HG03442 (cell line): ENCODE results near the gene BTG1.
A peak's percentile ranks its signal among the peaks of the same experiment; 100 is the strongest.

Source experiments
- ATAC-seq: cut with Tn5 transposase; IDR thresholded peaks from one replicate; pipeline ENCODE4 v1.9.1; 2021; ENCODE audit warnings: mild to moderate bottlenecking, moderate library complexity; ENCODE audit not compliant: unreplicated experiment

The BTG1 gene

DNA sequence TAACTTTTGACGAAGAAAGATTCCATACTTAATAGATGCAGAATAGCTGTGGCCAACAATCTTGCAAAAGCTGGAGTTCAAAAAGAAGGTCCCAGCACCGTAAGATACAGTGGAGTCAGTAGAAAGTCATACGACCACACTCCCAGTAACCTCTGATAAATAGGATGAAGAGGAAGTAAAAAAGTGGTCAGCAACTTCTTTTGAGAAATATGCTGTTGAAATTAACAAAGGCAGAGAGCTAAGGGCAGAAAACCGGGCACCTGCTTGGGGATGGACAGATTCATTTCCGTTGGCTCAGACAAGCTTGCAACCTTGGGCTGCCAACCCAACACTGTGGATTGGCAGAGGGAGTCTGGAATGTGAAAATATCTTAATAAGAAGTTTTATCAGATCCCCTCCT is 40.0 kb downstream of the BTG1 start:
- ATAC-seq, result no peak

GRCh38 chr12:92105110-92105509 is 40.5 kb downstream of the BTG1 start:
- no peak for ATAC-seq

DNA sequence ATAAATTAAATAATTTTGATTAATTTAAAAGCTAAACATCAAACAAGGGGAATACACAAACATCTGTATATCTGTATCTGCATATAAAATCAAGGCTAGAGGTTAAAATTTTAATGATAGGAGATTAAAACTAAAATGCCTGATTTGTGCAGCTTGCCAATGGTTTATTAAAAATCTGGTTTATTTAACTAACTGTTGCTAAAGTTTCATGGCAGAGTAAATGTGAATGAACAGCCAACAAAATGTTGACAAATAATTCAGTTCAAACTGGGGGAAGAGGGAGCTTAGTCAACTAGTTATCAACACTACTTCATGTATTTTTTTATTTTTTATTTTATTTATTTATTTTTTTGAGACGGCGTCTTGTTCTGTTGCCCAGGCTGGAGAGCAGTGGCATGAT is 43.0 kb downstream of the BTG1 start:
- no peak for ATAC-seq

DNA sequence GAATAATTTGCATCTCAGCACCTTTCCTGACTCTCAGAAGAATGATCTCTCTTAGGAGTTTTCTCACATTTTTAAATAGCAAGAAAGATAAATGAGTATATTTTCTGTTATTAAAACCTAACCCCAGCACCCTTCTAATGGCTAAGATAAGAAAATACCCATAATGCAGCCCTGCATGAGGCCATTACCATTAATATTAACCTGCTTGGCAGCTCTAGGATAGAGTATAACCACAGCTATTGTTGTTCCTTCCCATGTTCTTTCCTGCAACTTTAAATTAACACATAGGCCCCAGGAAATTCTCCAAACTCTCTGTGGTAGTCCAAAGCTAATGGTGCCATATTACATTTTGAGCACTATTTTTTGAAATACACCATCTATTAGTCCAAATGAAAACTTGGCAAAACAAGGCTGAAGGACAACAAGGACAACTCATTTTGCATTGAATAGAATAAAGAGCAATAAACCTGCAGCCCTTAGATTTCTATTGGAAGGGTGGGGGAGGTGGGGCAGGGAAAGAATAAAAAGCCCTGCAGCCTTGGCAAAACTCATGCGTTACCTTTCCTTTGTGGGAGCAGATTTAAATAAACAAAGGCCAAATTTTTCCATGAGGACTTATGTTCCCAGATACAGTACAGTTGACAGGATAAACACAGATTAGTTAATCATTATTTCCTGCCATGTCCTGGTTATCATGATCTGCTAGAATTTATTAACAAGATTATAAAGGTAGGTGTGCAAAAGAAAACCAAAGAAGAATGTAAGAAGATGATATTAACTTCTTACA is 46.9 kb downstream of the BTG1 start:
- no peak for ATAC-seq

- no peak for ATAC-seq
Observed at GRCh38 chr12:92096346-92097136, 49.1 kb downstream of the BTG1 start.

DNA sequence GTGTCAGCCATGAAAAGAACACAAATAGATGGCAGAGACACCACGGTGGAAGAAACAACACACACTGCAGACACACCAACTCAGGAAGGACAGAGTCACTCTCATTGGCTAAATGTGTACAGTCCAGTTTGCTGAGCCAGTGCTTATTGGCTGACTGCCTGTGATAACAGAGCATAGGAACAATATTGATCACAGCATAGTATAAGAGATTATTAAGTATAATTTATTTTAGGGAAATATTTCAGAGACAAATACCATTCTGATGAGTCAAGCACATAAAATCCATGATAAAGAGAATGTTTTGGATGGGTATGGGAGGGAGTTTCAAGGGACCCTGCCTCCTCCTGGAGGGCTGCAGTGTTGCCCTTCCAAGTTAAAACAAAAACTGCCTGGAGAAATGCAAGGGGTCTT is 50.9 kb downstream of the BTG1 start:
- ATAC-seq, result peak; percentile 32

GRCh38 chr12:92094301-92094700 is 51.3 kb downstream of the BTG1 start:
- peak; percentile 55 for ATAC-seq
